Endothelial cell (in vitro differentiated cells): Measurements from ENCODE around the gene ANAPC16. TPM values are rescaled to one million over a fixed set of nuclear protein-coding genes. Genes with fewer than 3 reads are reported as not detected.

Experiments
- DNase-seq: peaks from one replicate; pipeline ENCODE4 v3.0.0; 2021; ENCODE audit warnings: low spot score
- H3K27ac Mint-ChIP-seq: one replicate; pipeline ENCODE4 v1.8.0; 2021; ENCODE audit warnings: mixed read lengths, inconsistent platforms; ENCODE audit not compliant: unreplicated experiment
- H3K27me3 Mint-ChIP-seq: one replicate; pipeline ENCODE4 v1.8.0; 2021; ENCODE audit warnings: mild to moderate bottlenecking, moderate library complexity, mixed read lengths, inconsistent platforms; ENCODE audit not compliant: unreplicated experiment
- H3K36me3 Mint-ChIP-seq: one replicate; pipeline ENCODE4 v1.8.0; 2021; ENCODE audit warnings: mild to moderate bottlenecking, low read depth, mixed read lengths, inconsistent platforms; ENCODE audit not compliant: unreplicated experiment
- H3K4me1 Mint-ChIP-seq: one replicate; pipeline ENCODE4 v1.8.0; 2021; ENCODE audit warnings: mild to moderate bottlenecking, mixed read lengths, inconsistent platforms; ENCODE audit not compliant: unreplicated experiment
- H3K4me3 Mint-ChIP-seq: one replicate; pipeline ENCODE4 v1.8.0; 2021; ENCODE audit warnings: mild to moderate bottlenecking, mixed read lengths, inconsistent platforms; ENCODE audit not compliant: unreplicated experiment
- H3K9me3 Mint-ChIP-seq: one replicate; pipeline ENCODE4 v1.8.0; 2021; ENCODE audit warnings: mixed read lengths, inconsistent platforms; ENCODE audit not compliant: unreplicated experiment
- CTCF ChIP-seq: fragments of 200-600 bp; sonication (generic); IDR thresholded peaks from one replicate; pipeline ENCODE4 v1.5.0; 2021; ENCODE audit warnings: antibody characterized with exemption; ENCODE audit not compliant: unreplicated experiment
- total RNA-seq: library from RNA; stranded (reverse); fragmentation: NEBNext Ultra II Directional; extraction: Animal tissue kit (Norgen Biotek cat#: 25700); gene quantifications from one replicate; pipeline ENCODE4 v1.2.1, GENCODE V29; 2021; ENCODE audit not compliant: unreplicated experiment

ANAPC16 gene
- total RNA-seq, 1 donor from 2014 or later: 56.7 TPM

- no peaks in the 10 kb centered on the region for H3K4me1 Mint-ChIP-seq
- H3K27ac Mint-ChIP-seq: no peak overlapping the region
- no peak for TF ChIP-seq CTCF
- no peak for DNase-seq
- H3K4me3 Mint-ChIP-seq: no peak overlapping the region
- no peaks in the 10 kb centered on the region for H3K27me3 Mint-ChIP-seq
- peaks cover 8% of the 10 kb centered on the region for H3K36me3 Mint-ChIP-seq
- H3K9me3 Mint-ChIP-seq: no peaks in the 10 kb centered on the region
These were observed 39.1 kb upstream of the ANAPC16 start for GRCh38 chr10:72176701-72177100.

GRCh38 chr10:72177454-72177853, 38.4 kb upstream of the ANAPC16 start:
- Mint-ChIP-seq H3K4me1 (no peaks in the 10 kb centered on the region), H3K36me3 (peaks cover 14% of the 10 kb centered on the region), H3K9me3 (no peaks in the 10 kb centered on the region), H3K27ac (no peak overlapping the region), H3K4me3 (no peak overlapping the region), H3K27me3 (no peaks in the 10 kb centered on the region)
- no peak for DNase-seq
- TF ChIP-seq CTCF: no peak

GRCh38 chr10:72184156-72184555, 31.7 kb upstream of the ANAPC16 start:
- Mint-ChIP-seq H3K27ac (no peak overlapping the region), H3K4me3 (no peak overlapping the region), H3K36me3 (peaks cover 33% of the 10 kb centered on the region), H3K9me3 (no peaks in the 10 kb centered on the region), H3K27me3 (no peaks in the 10 kb centered on the region), H3K4me1 (no peaks in the 10 kb centered on the region)
- DNase-seq: no peak
- TF ChIP-seq CTCF: no peak

GRCh38 chr10:72186258-72186981, 29.4 kb upstream of the ANAPC16 start:
- no peak for DNase-seq
- Mint-ChIP-seq H3K9me3 (no peaks in the 10 kb centered on the region), H3K36me3 (peaks cover 33% of the 10 kb centered on the region), H3K4me1 (no peaks in the 10 kb centered on the region), H3K4me3 (no peak overlapping the region), H3K27ac (peak overlapping the region; percentile 53), H3K27me3 (no peaks in the 10 kb centered on the region)
- TF ChIP-seq CTCF: no peak

- TF ChIP-seq CTCF: no peak
- peaks cover 30% of the 10 kb centered on the region for H3K36me3 Mint-ChIP-seq
- no peak overlapping the region for H3K27ac Mint-ChIP-seq
- H3K4me1 Mint-ChIP-seq: no peaks in the 10 kb centered on the region
- no peak overlapping the region for H3K4me3 Mint-ChIP-seq
- no peaks in the 10 kb centered on the region for H3K9me3 Mint-ChIP-seq
- H3K27me3 Mint-ChIP-seq: no peaks in the 10 kb centered on the region
- DNase-seq: no peak
These were observed 28.9 kb upstream of the ANAPC16 start for GRCh38 chr10:72186982-72187330.
